Measurements from ENCODE around the gene CC2D1A.

- TF ChIP-seq EZH2 (IDR thresholded peaks at IDR 0.05) = no peak
- no peak for TF ChIP-seq POLR2AphosphoS5 (IDR thresholded peaks at IDR 0.05; ENCODE audit: borderline replicate concordance, low read depth, low read length)
- TF ChIP-seq FOXP2 (optimal IDR thresholded peaks at IDR 0.05; ENCODE audit: control extremely low read depth, extremely low read length, insufficient read depth) = no peak
Observed at GRCh38 chr19:13917888-13918406, 11.9 kb downstream of the CC2D1A start.
